Hepatocyte (in vitro differentiated cells): ENCODE results near the gene CDH12.

Source experiments
- EZH2 ChIP-seq: fragments of 200-600 bp; sonication (generic); IDR thresholded peaks from 2 replicates; pipeline ENCODE4 v1.6.1; 2016; ENCODE audit warnings: antibody characterized with exemption, mild to moderate bottlenecking, borderline replicate concordance
- TF ChIP-seq, protein P1 (sequence below): fragments of 200-600 bp; sonication (generic); IDR thresholded peaks from 2 replicates; pipeline ENCODE4 v1.5.1; 2016; ENCODE audit warnings: antibody characterized with exemption, mild to moderate bottlenecking; ENCODE audit not compliant: poor library complexity

DNA sequence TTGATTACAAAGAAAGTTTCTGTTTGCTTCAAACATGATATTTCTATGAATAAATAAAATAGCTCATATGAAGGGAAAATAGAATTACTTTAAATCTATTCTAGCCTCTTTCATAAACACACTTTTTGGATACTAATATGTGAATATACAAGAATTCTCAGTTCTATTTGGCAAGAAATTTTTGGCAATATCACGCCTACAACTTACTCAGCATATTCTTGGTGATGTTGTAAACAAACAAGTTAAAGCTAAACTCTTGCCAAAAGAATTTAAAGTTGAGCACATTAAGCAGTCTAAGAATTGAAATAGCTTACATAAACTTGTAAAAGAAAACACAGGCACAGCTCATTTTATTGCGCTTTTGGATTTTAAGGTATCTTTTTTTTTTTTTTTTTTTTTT, 209.8 kb downstream of the CDH12 start:
- TF ChIP-seq, protein P1, sequence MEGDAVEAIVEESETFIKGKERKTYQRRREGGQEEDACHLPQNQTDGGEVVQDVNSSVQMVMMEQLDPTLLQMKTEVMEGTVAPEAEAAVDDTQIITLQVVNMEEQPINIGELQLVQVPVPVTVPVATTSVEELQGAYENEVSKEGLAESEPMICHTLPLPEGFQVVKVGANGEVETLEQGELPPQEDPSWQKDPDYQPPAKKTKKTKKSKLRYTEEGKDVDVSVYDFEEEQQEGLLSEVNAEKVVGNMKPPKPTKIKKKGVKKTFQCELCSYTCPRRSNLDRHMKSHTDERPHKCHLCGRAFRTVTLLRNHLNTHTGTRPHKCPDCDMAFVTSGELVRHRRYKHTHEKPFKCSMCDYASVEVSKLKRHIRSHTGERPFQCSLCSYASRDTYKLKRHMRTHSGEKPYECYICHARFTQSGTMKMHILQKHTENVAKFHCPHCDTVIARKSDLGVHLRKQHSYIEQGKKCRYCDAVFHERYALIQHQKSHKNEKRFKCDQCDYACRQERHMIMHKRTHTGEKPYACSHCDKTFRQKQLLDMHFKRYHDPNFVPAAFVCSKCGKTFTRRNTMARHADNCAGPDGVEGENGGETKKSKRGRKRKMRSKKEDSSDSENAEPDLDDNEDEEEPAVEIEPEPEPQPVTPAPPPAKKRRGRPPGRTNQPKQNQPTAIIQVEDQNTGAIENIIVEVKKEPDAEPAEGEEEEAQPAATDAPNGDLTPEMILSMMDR = no peak
- no peak for TF ChIP-seq EZH2
